Sigmoid colon (tissue), 4 donors: ENCODE measurements around the gene PRRT1.

Experiments
- CTCF ChIP-seq, 4 experiments: fragments of 450-650 bp in 3 of 4; fragments of 200-600 bp in 1 of 4; IDR thresholded peaks; one replicate each; pipeline ENCODE4 v1.5.1; 2016 to 2019; ENCODE audit warnings: antibody characterized with exemption in 4 of 4, mild to moderate bottlenecking in 3 of 4, moderate library complexity in 2 of 4
- EP300 ChIP-seq, 4 donors: sonication (generic); formaldehyde crosslinking; IDR thresholded peaks; one replicate each; pipeline ENCODE4 v1.6.1; 2017; ENCODE audit warnings: antibody characterized with exemption in 4 of 4
- POLR2A ChIP-seq, 2 donors: fragments of 450-650 bp; IDR thresholded peaks; one replicate each; pipeline ENCODE4 v1.6.1; 2016; ENCODE audit warnings: antibody characterized with exemption in 2 of 2, mild to moderate bottlenecking in 2 of 2, moderate library complexity in 2 of 2
- POLR2AphosphoS5 ChIP-seq, 4 donors: sonication (generic); formaldehyde crosslinking; IDR thresholded peaks; one replicate each; pipeline ENCODE4 v1.6.1; 2017; ENCODE audit warnings: antibody characterized with exemption in 4 of 4

- TF ChIP-seq CTCF (IDR thresholded peaks at IDR 0.05) (peak; percentile 55 to 77 (median 60)), POLR2AphosphoS5 (IDR thresholded peaks at IDR 0.05) (peak in 3 of 4 donors; percentile 4 to 26 (median 15)), POLR2A (IDR thresholded peaks at IDR 0.05) (no peak), EP300 (IDR thresholded peaks at IDR 0.05) (no peak)
Measured at GRCh38 chr6:32154514-32155161, 2.9 kb upstream of the PRRT1 start.
